HG03432 (cell line): ENCODE measurements around the gene IER5.

Experiments
- ATAC-seq: cut with Tn5 transposase; IDR thresholded peaks from one replicate; pipeline ENCODE4 v1.9.1; 2021; ENCODE audit warnings: mild to moderate bottlenecking, moderate library complexity; ENCODE audit not compliant: unreplicated experiment

Gene IER5

GRCh38 chr1:181076852-181077251 lies 11.6 kb upstream of the IER5 start:
- ATAC-seq: no peak

GRCh38 chr1:181077576-181078242 lies 10.8 kb upstream of the IER5 start:
- ATAC-seq: no peak

GRCh38 chr1:181079382-181079781 lies 9.1 kb upstream of the IER5 start:
- ATAC-seq: no peak

GRCh38 chr1:181079920-181080319 lies 8.6 kb upstream of the IER5 start:
- no peak for ATAC-seq

- no peak for ATAC-seq
These were observed 7.9 kb upstream of the IER5 start for GRCh38 chr1:181080556-181080955.

- no peak for ATAC-seq
These were observed 7.1 kb upstream of the IER5 start for GRCh38 chr1:181081395-181081794.

GRCh38 chr1:181083842-181084605 lies 4.5 kb upstream of the IER5 start:
- peak; percentile 40 for ATAC-seq

- ATAC-seq: no peak
These were observed 3.9 kb upstream of the IER5 start for GRCh38 chr1:181084606-181084969.

GRCh38 chr1:181086091-181086490 lies 2.4 kb upstream of the IER5 start:
- no peak for ATAC-seq

- ATAC-seq: no peak
These were observed 1.6 kb upstream of the IER5 start for GRCh38 chr1:181086926-181087325.

- ATAC-seq: no peak
These were observed 1.0 kb upstream of the IER5 start for GRCh38 chr1:181087400-181087901.

- ATAC-seq: peak; percentile 8
These were observed 646 bp downstream of the IER5 start for GRCh38 chr1:181089017-181089675.

- ATAC-seq: peak; percentile 34
These were observed 1.4 kb downstream of the IER5 start for GRCh38 chr1:181089676-181090544.

- no peak for ATAC-seq
These were observed 2.2 kb downstream of the IER5 start for GRCh38 chr1:181090641-181091126.

GRCh38 chr1:181091309-181092040 lies 3.0 kb downstream of the IER5 start:
- ATAC-seq: no peak

GRCh38 chr1:181092056-181092455 lies 3.6 kb downstream of the IER5 start:
- ATAC-seq: no peak

- no peak for ATAC-seq
These were observed 4.5 kb downstream of the IER5 start for GRCh38 chr1:181092883-181093458.

GRCh38 chr1:181094416-181095212 lies 6.1 kb downstream of the IER5 start:
- no peak for ATAC-seq

- ATAC-seq: no peak
These were observed 6.8 kb downstream of the IER5 start for GRCh38 chr1:181095260-181095659.
